ENCODE results near the gene CARMIL1. TPM values are rescaled to one million over a fixed set of nuclear protein-coding genes. Genes with fewer than 3 reads are reported as not detected.
A peak's percentile ranks its signal among the peaks of the same experiment; 100 is the strongest.

Gene CARMIL1
- total RNA-seq, 2 donors from 2014 or later: 28.7 to 31.6 TPM

GRCh38 chr6:25370178-25371036 is 91.2 kb downstream of the CARMIL1 start:
- no peak for DNase-seq
- no peaks in the 10 kb centered on the region for H3K36me3 ChIP-seq (ENCODE audit: control insufficient read depth, insufficient read depth, low read length)
- H3K27me3 Mint-ChIP-seq (ENCODE audit: insufficient read depth): no peaks in the 10 kb centered on the region
- 89 to 95% methylated on average over 4 to 9 of the region's 10 CpGs for WGBS, 2 experiments (ENCODE audit: insufficient coverage in 1 of 2, insufficient read length in 1 of 2)
- no peak overlapping the region for H3K4me3 ChIP-seq (ENCODE audit: low read length)
- H3K4me3 Mint-ChIP-seq: no peak overlapping the region
- H3K27ac Mint-ChIP-seq: peak overlapping the region; percentile 82
- H3K9me3 ChIP-seq (ENCODE audit: control insufficient read depth, low read length): peaks cover 22% of the 10 kb centered on the region
- H3K27me3 ChIP-seq (ENCODE audit: control insufficient read depth, insufficient read depth, low read length, poor library complexity, severe bottlenecking): no peaks in the 10 kb centered on the region
- peaks cover 7% of the 10 kb centered on the region for H3K36me3 Mint-ChIP-seq (ENCODE audit: low read depth)
- H3K9me3 Mint-ChIP-seq: peaks cover 15% of the 10 kb centered on the region
- H3K9ac ChIP-seq (ENCODE audit: extremely low read depth, low read length, poor library complexity, severe bottlenecking): no peak overlapping the region
- H3K27ac ChIP-seq (ENCODE audit: low read depth, low read length): no peak overlapping the region
- TF ChIP-seq, protein P1, sequence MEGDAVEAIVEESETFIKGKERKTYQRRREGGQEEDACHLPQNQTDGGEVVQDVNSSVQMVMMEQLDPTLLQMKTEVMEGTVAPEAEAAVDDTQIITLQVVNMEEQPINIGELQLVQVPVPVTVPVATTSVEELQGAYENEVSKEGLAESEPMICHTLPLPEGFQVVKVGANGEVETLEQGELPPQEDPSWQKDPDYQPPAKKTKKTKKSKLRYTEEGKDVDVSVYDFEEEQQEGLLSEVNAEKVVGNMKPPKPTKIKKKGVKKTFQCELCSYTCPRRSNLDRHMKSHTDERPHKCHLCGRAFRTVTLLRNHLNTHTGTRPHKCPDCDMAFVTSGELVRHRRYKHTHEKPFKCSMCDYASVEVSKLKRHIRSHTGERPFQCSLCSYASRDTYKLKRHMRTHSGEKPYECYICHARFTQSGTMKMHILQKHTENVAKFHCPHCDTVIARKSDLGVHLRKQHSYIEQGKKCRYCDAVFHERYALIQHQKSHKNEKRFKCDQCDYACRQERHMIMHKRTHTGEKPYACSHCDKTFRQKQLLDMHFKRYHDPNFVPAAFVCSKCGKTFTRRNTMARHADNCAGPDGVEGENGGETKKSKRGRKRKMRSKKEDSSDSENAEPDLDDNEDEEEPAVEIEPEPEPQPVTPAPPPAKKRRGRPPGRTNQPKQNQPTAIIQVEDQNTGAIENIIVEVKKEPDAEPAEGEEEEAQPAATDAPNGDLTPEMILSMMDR (conservative IDR thresholded peaks at IDR 0.05): no peak
- peaks cover 40% of the 10 kb centered on the region for H3K4me1 Mint-ChIP-seq
- H3K4me1 ChIP-seq (ENCODE audit: control insufficient read depth, insufficient read depth, low read length): peaks cover 4% of the 10 kb centered on the region

DNA sequence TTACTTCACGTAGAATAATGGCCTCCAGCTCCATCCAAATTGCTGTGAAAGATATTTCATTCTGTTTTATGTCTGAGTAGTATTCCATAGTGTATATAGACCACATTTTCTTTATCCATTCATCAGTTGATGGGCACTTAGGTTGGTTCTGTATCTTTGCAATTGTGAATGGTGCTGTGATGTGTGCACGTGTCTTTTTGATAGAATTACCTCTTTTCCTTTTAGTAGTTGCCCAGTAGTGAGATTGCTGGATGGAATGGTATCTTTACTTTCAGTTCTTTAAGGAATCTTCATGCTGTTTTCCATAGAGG is 91.8 kb downstream of the CARMIL1 start:
- Histone ChIP-seq H3K27ac (ENCODE audit: low read depth, low read length) (no peak overlapping the region), H3K9me3 (ENCODE audit: control insufficient read depth, low read length) (peaks cover 26% of the 10 kb centered on the region), H3K27me3 (ENCODE audit: control insufficient read depth, insufficient read depth, low read length, poor library complexity, severe bottlenecking) (no peaks in the 10 kb centered on the region), H3K4me3 (ENCODE audit: low read length) (no peak overlapping the region), H3K4me1 (ENCODE audit: control insufficient read depth, insufficient read depth, low read length) (peaks cover 4% of the 10 kb centered on the region), H3K36me3 (ENCODE audit: control insufficient read depth, insufficient read depth, low read length) (no peaks in the 10 kb centered on the region), H3K9ac (ENCODE audit: extremely low read depth, low read length, poor library complexity, severe bottlenecking) (no peak overlapping the region)
- TF ChIP-seq, protein P1 (conservative IDR thresholded peaks at IDR 0.05): no peak
- DNase-seq: no peak
- no peak overlapping the region for H3K4me3 Mint-ChIP-seq
- peaks cover 19% of the 10 kb centered on the region for H3K9me3 Mint-ChIP-seq
- no peaks in the 10 kb centered on the region for H3K27me3 Mint-ChIP-seq (ENCODE audit: insufficient read depth)
- WGBS, 2 experiments (ENCODE audit: insufficient coverage in 1 of 2, insufficient read length in 1 of 2): 88 to 96% methylated on average over 1 to 2 of the region's 2 CpGs
- no peak overlapping the region for H3K27ac Mint-ChIP-seq
- peaks cover 9% of the 10 kb centered on the region for H3K36me3 Mint-ChIP-seq (ENCODE audit: low read depth)
- peaks cover 40% of the 10 kb centered on the region for H3K4me1 Mint-ChIP-seq

DNA sequence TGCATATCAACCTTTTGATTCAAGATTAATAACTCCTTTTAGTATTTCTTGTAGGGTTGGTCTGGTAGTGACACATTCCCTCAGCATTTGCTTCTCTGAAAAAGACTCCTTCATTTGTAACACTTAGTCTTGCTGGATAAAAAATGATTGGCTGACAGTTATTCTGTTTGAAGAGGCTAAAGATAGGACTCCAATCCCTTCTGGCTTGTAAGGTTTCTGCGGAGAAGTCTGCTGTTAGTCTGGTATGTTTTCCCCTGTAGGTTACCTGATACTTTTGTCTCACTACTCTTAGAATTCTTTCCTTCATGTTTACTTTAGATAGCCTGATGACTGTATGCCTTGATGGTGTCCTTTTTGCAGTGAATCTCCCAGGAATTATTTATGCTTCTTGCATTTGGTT is 96.0 kb downstream of the CARMIL1 start:
- Histone ChIP-seq H3K9ac (ENCODE audit: extremely low read depth, low read length, poor library complexity, severe bottlenecking) (no peak overlapping the region), H3K36me3 (ENCODE audit: control insufficient read depth, insufficient read depth, low read length) (no peaks in the 10 kb centered on the region), H3K27ac (ENCODE audit: low read depth, low read length) (no peak overlapping the region), H3K4me3 (ENCODE audit: low read length) (peak overlapping the region; percentile 49), H3K4me1 (ENCODE audit: control insufficient read depth, insufficient read depth, low read length) (no peaks in the 10 kb centered on the region), H3K27me3 (ENCODE audit: control insufficient read depth, insufficient read depth, low read length, poor library complexity, severe bottlenecking) (no peaks in the 10 kb centered on the region), H3K9me3 (ENCODE audit: control insufficient read depth, low read length) (peaks cover 26% of the 10 kb centered on the region)
- H3K4me3 Mint-ChIP-seq: no peak overlapping the region
- H3K27me3 Mint-ChIP-seq (ENCODE audit: insufficient read depth): no peaks in the 10 kb centered on the region
- no peak for DNase-seq
- TF ChIP-seq, protein P1 (conservative IDR thresholded peaks at IDR 0.05): no peak
- peaks cover 9% of the 10 kb centered on the region for H3K36me3 Mint-ChIP-seq (ENCODE audit: low read depth)
- H3K27ac Mint-ChIP-seq: no peak overlapping the region
- 100% methylated on average over 1 of the region's 1 CpG; no CpG with 5 or more reads in 1 of the 2 experiments for WGBS, 2 experiments (ENCODE audit: insufficient coverage in 1 of 2, insufficient read length in 1 of 2)
- peaks cover 19% of the 10 kb centered on the region for H3K9me3 Mint-ChIP-seq
- peaks cover 12% of the 10 kb centered on the region for H3K4me1 Mint-ChIP-seq

Data from endodermal cell (in vitro differentiated cells).